ENCODE results near the gene RNASE4.

RNASE4 gene

DNA sequence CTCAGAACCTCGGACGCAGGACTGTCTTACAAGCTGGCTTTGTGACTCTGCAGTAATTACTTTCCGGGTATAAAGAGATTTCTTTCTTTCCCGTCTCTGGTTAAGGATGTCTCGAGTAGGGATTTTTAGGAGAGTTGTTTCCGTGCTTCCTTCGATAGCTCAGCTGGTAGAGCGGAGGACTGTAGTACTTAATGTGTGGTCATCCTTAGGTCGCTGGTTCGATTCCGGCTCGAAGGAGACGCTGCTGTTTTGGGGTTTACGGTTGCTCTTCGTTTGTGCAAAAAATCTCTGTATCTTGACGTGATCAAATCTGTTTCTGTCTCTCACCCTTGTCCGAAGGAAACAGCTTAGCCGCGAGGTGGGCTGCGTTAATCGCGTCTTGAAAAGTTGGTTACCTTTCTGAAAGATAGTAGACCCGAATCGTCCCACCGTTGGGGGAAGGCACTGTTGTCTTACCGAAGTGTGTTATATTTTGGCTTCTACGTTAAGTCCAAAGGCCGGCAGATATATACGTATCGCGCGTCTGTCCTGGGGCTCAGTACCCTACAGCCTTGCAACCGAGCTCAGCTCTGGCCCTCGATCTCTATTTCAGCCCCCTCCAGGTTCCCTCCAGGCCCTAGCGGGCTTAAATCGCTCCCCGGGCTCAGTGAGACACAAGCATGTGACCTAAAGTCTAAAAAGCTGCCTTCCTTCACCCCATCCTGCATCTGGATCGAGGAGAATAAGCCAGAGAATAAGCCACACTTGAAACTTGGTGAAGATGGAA is 1.1 kb upstream of the RNASE4 start:
- Mint-ChIP-seq H3K36me3 (ENCODE audit: low read depth) (peaks cover 4% of the 10 kb centered on the region), H3K4me1 (ENCODE audit: low read depth) (peaks cover 12% of the 10 kb centered on the region), H3K27ac (no peak overlapping the region), H3K9me3 (no peaks in the 10 kb centered on the region), H3K4me3 (no peak overlapping the region), H3K27me3 (no peaks in the 10 kb centered on the region)
- DNase-seq = peak; percentile 87

DNA sequence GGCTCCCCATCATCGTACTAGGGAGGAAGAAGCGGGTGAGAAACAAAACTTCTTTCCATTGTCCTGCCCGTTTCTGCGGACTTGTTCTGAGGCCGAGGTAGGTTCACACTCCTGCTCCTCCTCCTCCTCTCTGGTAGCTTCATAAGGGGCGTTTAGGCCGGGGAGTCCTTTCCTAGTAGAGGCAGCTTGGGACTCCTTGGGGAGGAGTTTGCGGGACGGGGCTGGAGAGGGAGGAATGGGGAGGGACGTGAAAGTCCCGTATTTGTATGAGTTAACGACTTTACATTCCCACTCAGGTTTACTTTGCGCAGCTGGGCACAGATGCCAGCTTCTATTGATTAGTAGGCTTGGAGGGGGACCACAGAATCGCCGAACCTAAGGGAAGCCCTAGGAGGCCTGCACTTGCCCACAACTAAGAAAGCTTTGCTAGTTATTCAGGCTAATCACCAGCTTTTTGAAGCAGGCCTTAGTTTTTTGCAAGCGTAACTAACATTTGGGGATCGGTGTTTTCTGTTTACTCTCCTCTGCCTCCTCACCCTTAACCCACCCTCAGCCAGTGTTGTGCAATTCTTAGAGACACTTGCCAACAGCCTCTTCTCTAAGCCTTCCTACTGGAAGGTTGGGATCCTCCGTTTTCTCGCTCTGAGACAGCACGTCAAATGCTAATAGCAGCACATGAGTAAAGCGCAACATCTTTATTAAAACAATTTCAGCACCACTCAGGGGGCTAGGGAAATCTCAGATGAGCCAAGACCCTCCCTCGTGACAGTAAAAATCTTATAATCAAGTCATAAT is 499 bp downstream of the RNASE4 start:
- Mint-ChIP-seq H3K4me3 (no peak overlapping the region), H3K9me3 (no peaks in the 10 kb centered on the region), H3K27me3 (no peaks in the 10 kb centered on the region), H3K36me3 (ENCODE audit: low read depth) (peaks cover 4% of the 10 kb centered on the region), H3K4me1 (ENCODE audit: low read depth) (peaks cover 12% of the 10 kb centered on the region), H3K27ac (no peak overlapping the region)
- DNase-seq = no peak

GRCh38 chr14:20686386-20687143 is 2.2 kb downstream of the RNASE4 start:
- Mint-ChIP-seq H3K4me3 (no peak overlapping the region), H3K36me3 (ENCODE audit: low read depth) (peaks cover 4% of the 10 kb centered on the region), H3K27ac (no peak overlapping the region), H3K4me1 (ENCODE audit: low read depth) (peaks cover 22% of the 10 kb centered on the region), H3K9me3 (no peaks in the 10 kb centered on the region), H3K27me3 (no peaks in the 10 kb centered on the region)
- no peak for DNase-seq

GRCh38 chr14:20687362-20688166 is 3.2 kb downstream of the RNASE4 start:
- Mint-ChIP-seq H3K36me3 (ENCODE audit: low read depth) (no peaks in the 10 kb centered on the region), H3K27ac (no peak overlapping the region), H3K9me3 (no peaks in the 10 kb centered on the region), H3K4me1 (ENCODE audit: low read depth) (peaks cover 25% of the 10 kb centered on the region), H3K27me3 (no peaks in the 10 kb centered on the region), H3K4me3 (no peak overlapping the region)
- no peak for DNase-seq

- Mint-ChIP-seq H3K4me3 (no peak within 1 kb of the TSS), H3K9me3 (no peaks in the 10 kb centered on the region), H3K27ac (no peak within 1 kb of the TSS), H3K27me3 (no peaks in the 10 kb centered on the region), H3K36me3 (ENCODE audit: low read depth) (no peaks in the 10 kb centered on the region), H3K4me1 (ENCODE audit: low read depth) (peaks cover 25% of the 10 kb centered on the region)
- no peak for DNase-seq
Observed at GRCh38 chr14:20688167-20688839, 3.9 kb downstream of the RNASE4 start, which contains the start of gene ANG. Gene ANG, plus strand, starts transcription at chr14:20688764. Its CDS starts 4,801 bp downstream, at chr14:20693565.

DNA sequence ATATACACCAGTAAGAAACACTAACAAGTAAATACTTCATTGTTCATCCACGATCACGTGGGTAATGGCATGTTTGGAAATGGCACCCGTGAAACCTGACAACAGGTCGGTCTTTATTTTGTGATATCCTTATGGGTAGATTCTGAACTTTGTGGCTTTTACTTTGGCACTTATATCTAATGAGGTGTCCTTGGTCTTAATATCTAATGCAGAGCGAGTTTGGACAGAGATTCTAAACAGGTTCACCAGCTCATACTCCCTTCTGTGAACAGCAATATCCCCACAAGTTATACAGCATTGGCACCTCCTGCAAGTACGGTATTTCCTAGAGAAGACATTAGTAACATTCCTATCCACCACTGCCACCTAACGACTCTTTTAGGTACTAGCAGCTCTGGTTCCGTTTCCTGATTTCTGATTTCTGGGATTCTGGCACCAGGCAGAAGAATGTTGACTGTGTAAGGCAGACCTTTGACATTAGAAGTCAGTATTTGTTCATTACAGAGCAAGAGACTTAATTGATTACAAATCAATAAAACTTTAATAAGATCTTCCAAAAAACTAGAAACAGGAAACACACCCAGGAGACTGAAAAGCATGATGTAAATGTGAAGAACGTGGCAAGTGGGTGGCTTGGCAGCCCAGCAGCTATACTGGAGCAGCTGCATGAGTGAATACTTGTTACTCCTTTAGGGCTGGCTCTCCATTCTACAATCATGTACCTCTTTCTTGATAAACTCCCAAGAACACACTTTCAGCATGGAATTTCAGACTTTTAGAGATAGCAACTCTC is 6.7 kb downstream of the RNASE4 start:
- no peaks in the 10 kb centered on the region for H3K36me3 Mint-ChIP-seq (ENCODE audit: low read depth)
- H3K27me3 Mint-ChIP-seq = no peaks in the 10 kb centered on the region
- no peak overlapping the region for H3K27ac Mint-ChIP-seq
- H3K4me3 Mint-ChIP-seq = no peak overlapping the region
- H3K4me1 Mint-ChIP-seq (ENCODE audit: low read depth) = peaks cover 14% of the 10 kb centered on the region
- no peaks in the 10 kb centered on the region for H3K9me3 Mint-ChIP-seq
- DNase-seq = no peak

DNA sequence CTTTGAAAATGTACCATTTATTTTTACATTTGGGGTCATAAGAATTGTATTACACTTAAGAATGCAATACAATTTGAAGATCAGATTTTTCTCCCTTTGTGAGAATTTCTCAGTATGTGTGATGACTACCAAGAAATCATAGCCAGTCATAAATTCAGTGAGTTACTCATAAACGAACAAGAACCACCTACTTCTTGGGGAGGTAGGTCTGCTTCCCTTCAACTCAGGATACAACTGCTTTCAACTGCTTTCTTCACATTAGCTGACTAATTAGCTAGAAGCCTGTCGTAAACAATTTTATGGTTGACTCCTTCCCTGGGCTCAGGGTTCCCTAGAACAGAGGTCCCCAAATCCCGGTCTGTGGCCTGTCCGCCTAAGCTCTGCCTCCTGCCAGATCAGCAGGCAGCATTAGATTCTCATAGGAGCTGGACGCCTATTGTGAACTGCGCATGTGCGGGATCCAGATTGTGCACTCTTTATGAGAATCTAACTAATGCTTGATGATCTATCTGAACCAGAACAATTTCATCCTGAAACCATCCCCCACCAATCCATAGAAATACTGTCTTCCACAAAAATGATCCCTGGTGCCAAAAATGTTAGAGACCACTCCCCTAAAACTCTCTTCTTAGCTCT is 7.9 kb downstream of the RNASE4 start:
- Mint-ChIP-seq H3K27ac (no peak overlapping the region), H3K36me3 (ENCODE audit: low read depth) (no peaks in the 10 kb centered on the region), H3K9me3 (no peaks in the 10 kb centered on the region), H3K27me3 (no peaks in the 10 kb centered on the region), H3K4me3 (no peak overlapping the region), H3K4me1 (ENCODE audit: low read depth) (peaks cover 13% of the 10 kb centered on the region)
- DNase-seq = no peak

GRCh38 chr14:20696764-20697163 is 12.4 kb downstream of the RNASE4 start:
- Mint-ChIP-seq H3K4me1 (ENCODE audit: low read depth) (peaks cover 9% of the 10 kb centered on the region), H3K9me3 (no peaks in the 10 kb centered on the region), H3K27ac (no peak overlapping the region), H3K27me3 (no peaks in the 10 kb centered on the region), H3K36me3 (ENCODE audit: low read depth) (no peaks in the 10 kb centered on the region), H3K4me3 (no peak overlapping the region)
- DNase-seq = no peak

DNA sequence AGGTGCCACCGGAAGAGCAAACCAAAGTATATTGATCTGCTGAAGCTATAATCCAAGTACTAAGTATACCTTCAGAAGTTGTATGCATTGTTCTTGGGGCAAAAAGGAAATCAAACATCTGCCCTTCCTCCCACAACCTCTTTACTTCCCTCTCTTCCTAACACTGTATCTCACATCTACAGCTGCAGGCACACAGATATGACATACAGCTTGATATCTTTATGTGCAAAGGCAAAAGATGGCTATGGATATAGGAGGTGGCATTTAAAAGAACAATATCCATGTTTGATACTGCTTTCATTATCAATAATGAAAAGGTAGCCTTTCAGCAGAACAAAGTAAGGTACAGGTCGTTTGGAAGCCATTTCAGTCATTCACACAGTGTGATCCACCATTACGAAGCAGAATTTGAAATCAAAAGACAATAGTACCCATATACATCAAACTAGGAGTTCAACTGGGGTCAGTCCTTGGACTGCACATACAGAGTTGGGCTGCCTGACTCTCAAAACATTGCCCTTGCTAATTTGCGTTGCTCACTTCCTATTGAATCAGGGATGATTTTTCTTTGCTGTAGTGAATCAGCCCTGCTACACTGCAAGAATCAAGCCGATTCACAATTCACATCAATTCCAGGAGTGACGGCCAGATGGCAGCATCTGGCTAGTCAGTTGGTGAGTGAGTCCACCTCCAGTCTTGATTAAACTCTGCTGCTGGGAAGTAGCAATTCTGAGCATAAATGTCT is 13.1 kb downstream of the RNASE4 start:
- H3K27me3 Mint-ChIP-seq = no peaks in the 10 kb centered on the region
- H3K4me1 Mint-ChIP-seq (ENCODE audit: low read depth) = peaks cover 7% of the 10 kb centered on the region
- H3K4me3 Mint-ChIP-seq = no peak overlapping the region
- peak; percentile 71 for DNase-seq
- no peaks in the 10 kb centered on the region for H3K36me3 Mint-ChIP-seq (ENCODE audit: low read depth)
- no peaks in the 10 kb centered on the region for H3K9me3 Mint-ChIP-seq
- H3K27ac Mint-ChIP-seq = no peak overlapping the region

- Mint-ChIP-seq H3K27ac (no peak overlapping the region), H3K27me3 (no peaks in the 10 kb centered on the region), H3K36me3 (ENCODE audit: low read depth) (no peaks in the 10 kb centered on the region), H3K4me1 (ENCODE audit: low read depth) (peaks cover 6% of the 10 kb centered on the region), H3K4me3 (no peak overlapping the region), H3K9me3 (no peaks in the 10 kb centered on the region)
- no peak for DNase-seq
Observed at GRCh38 chr14:20698018-20698329, 13.6 kb downstream of the RNASE4 start.

DNA sequence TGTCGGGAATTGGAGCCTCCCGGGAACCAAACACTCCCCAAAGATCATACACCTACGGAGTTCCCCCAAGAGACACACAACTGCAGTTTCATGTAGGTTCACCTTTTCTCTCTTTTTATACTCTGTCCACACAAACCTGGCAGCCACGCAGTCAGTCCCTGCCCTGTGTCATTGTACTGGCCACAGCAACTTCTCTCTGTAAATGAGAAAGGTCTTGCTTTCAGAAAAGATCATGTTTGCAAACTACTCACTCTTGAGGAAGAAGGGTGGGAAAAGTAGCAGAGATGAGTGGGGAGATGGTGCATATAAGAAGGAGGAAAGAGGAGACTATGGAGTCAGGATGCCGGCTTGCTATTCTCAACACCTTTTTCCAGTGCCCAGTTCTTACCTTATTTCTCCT is 14.6 kb downstream of the RNASE4 start:
- H3K4me3 Mint-ChIP-seq = no peak overlapping the region
- no peak for DNase-seq
- H3K4me1 Mint-ChIP-seq (ENCODE audit: low read depth) = peaks cover 6% of the 10 kb centered on the region
- H3K9me3 Mint-ChIP-seq = no peaks in the 10 kb centered on the region
- H3K27me3 Mint-ChIP-seq = no peaks in the 10 kb centered on the region
- H3K27ac Mint-ChIP-seq = no peak overlapping the region
- no peaks in the 10 kb centered on the region for H3K36me3 Mint-ChIP-seq (ENCODE audit: low read depth)

DNA sequence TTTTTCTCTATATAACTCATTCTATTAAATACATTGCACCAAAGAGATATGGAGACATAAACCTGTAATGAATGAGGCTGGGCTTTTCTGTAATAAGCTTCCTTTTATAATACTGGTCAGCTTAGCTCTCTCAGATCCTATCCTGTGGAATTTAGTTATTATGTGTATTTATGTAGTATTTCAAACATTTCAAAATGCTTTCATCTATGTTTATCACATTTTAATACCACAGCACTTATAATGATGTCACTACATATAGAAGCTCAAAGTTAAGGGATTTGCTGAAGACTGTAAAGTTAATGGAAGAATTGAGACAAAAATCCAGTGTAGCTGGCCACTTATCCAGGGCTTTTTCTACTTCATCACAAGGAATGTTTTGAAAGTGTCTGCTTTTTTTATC is 15.6 kb downstream of the RNASE4 start:
- Mint-ChIP-seq H3K27me3 (no peaks in the 10 kb centered on the region), H3K4me3 (no peak overlapping the region), H3K4me1 (ENCODE audit: low read depth) (peaks cover 6% of the 10 kb centered on the region), H3K9me3 (no peaks in the 10 kb centered on the region), H3K27ac (no peak overlapping the region), H3K36me3 (ENCODE audit: low read depth) (no peaks in the 10 kb centered on the region)
- DNase-seq = no peak

Data from activated T-cell treated with anti-CD3 and anti-CD28 coated beads, Interleukin-2, amount 50 U/mL, for 24 hours (primary cell).